Measurements from ENCODE around the gene WASF2. TPM values are rescaled to one million over a fixed set of nuclear protein-coding genes. Genes with fewer than 3 reads are reported as not detected.

WASF2 gene
- total RNA-seq, 4 donors from 2014 or later: 52.5 to 74.5 (median 57.5) TPM

DNA sequence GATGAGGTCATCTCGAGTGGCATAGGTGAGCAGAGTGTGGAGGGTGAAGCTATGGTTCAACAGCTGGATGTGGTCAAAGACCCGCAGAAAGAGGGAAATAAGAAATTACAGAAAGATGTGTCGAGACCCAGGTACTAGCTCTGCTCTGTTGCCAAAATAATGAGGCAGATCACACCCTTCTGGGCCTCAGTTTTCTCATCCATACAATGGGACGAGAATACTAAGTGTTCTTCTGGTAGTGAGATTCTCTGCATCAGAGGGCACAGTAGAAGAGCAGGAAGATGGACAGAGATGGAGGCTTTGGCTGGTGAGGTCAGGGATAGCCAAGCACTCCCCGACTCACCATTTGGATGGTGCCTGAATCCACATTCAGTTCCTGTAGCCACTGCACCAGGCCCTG, 134.3 kb downstream of the WASF2 start:
- H3K4me3 ChIP-seq: no peak overlapping the region
- H3K9me3 ChIP-seq: no peaks in the 10 kb centered on the region
- H3K27ac ChIP-seq: no peak overlapping the region
- H3K4me1 ChIP-seq: peaks cover 3 to 34% (median 18%) of the 10 kb centered on the region in 4 donors
- peaks cover 0 to 20% (median 0%) of the 10 kb centered on the region in 3 donors for H3K36me3 ChIP-seq
- no peak for DNase-seq
- H3K27me3 ChIP-seq: no peaks in the 10 kb centered on the region
- TF ChIP-seq, protein P1, sequence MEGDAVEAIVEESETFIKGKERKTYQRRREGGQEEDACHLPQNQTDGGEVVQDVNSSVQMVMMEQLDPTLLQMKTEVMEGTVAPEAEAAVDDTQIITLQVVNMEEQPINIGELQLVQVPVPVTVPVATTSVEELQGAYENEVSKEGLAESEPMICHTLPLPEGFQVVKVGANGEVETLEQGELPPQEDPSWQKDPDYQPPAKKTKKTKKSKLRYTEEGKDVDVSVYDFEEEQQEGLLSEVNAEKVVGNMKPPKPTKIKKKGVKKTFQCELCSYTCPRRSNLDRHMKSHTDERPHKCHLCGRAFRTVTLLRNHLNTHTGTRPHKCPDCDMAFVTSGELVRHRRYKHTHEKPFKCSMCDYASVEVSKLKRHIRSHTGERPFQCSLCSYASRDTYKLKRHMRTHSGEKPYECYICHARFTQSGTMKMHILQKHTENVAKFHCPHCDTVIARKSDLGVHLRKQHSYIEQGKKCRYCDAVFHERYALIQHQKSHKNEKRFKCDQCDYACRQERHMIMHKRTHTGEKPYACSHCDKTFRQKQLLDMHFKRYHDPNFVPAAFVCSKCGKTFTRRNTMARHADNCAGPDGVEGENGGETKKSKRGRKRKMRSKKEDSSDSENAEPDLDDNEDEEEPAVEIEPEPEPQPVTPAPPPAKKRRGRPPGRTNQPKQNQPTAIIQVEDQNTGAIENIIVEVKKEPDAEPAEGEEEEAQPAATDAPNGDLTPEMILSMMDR (IDR thresholded peaks at IDR 0.05): no peak
- no peak for TF ChIP-seq POLR2A (IDR thresholded peaks at IDR 0.05)

Other genes starting within 250 kb of the WASF2 start
- 10 to 100 TPM in 3 of 4 donors, 1 to 10 TPM in 1; 9.9 to 30.8 (median 25.4) TPM for gene TMEM222, start 168.0 kb downstream of the WASF2 start, total RNA-seq
- 10 to 100 TPM in 1 of 4 donors, 1 to 10 TPM in 3; 9.0 to 37.1 (median 9.5) TPM for gene SYTL1, start 148.1 kb downstream of the WASF2 start, total RNA-seq
- gene MAP3K6, start 123.2 kb downstream of the WASF2 start, total RNA-seq: 100 to 1,000 TPM in 1 of 4 donors, 10 to 100 TPM in 2, 1 to 10 TPM in 1; 6.3 to 124 (median 34.1) TPM
- not detected for gene FCN3, start 115.3 kb downstream of the WASF2 start, total RNA-seq
- gene CD164L2, start 106.8 kb downstream of the WASF2 start, total RNA-seq: not detected
- not detected for gene GPR3, start 97.5 kb downstream of the WASF2 start, total RNA-seq
- 10 to 100 TPM in 3 of 4 donors, 1 to 10 TPM in 1; 7.0 to 21.5 (median 12.0) TPM for gene AHDC1, start 114.0 kb upstream of the WASF2 start, total RNA-seq
- 10 to 100 TPM in 1 of 4 donors, 1 to 10 TPM in 3; 1.1 to 38.8 (median 4.7) TPM for gene FGR, start 145.0 kb upstream of the WASF2 start, total RNA-seq
- gene IFI6, start 182.0 kb upstream of the WASF2 start, total RNA-seq: 10 to 100 TPM; 17.8 to 28.5 (median 20.7) TPM
- gene FAM76A, start 235.8 kb upstream of the WASF2 start, total RNA-seq: 10 to 100 TPM in 2 of 4 donors, 1 to 10 TPM in 2; 9.3 to 62.7 (median 12.8) TPM

Measured in Peyer's patch (tissue), 4 donors.